ENCODE results near the gene ARID3A.

GRCh38 chr19:882871-883497 is 42.9 kb upstream of the ARID3A start:
- TF ChIP-seq CTCF (IDR thresholded peaks at IDR 0.05; ENCODE audit: control extremely low read depth in 1 of 3, insufficient read depth in 1 of 3, low read depth in 1 of 3, low read length in 3 of 3): no peak
- TF ChIP-seq USF2 (IDR thresholded peaks at IDR 0.05; ENCODE audit: low read length): no peak
- TF ChIP-seq CBX5 (IDR thresholded peaks at IDR 0.05; ENCODE audit: low read depth, low read length): no peak
- TF ChIP-seq POLR2A (IDR thresholded peaks at IDR 0.05; ENCODE audit: control extremely low read depth in 1 of 2, low read depth in 2 of 2, low read length in 2 of 2): no peak
- no peak for TF ChIP-seq TEAD4 (IDR thresholded peaks at IDR 0.05; ENCODE audit: low read depth, low read length)
- TF ChIP-seq JUN (IDR thresholded peaks at IDR 0.05; ENCODE audit: low read depth, low read length): no peak
- no peak for TF ChIP-seq SIN3A (conservative IDR thresholded peaks at IDR 0.05 in 1 of 2, IDR thresholded peaks at IDR 0.05 in 1 of 2; ENCODE audit: low read depth in 1 of 2, low read length in 2 of 2)
- no peak for TF ChIP-seq POLR2AphosphoS5 (IDR thresholded peaks at IDR 0.05; ENCODE audit: low read depth, low read length)
- TF ChIP-seq ASH2L (IDR thresholded peaks at IDR 0.05; ENCODE audit: low read length): no peak
